NCI-H2196 (cell line): ENCODE data around the gene KCNQ1.

Source experiments
- DNase-seq: peaks from one replicate; lab custom pipeline; 2025; ENCODE audit not compliant: unreplicated experiment; lab: John Stamatoyannopoulos, UW

Gene KCNQ1

GRCh38 chr11:2410616-2411015, 34.2 kb upstream of the KCNQ1 start:
- DNase-seq: no peak

- DNase-seq: no peak
These were observed 33.1 kb upstream of the KCNQ1 start for GRCh38 chr11:2411446-2412305.

GRCh38 chr11:2412323-2412722, 32.5 kb upstream of the KCNQ1 start:
- DNase-seq: no peak

GRCh38 chr11:2413742-2414579, 30.8 kb upstream of the KCNQ1 start:
- DNase-seq: no peak

GRCh38 chr11:2414616-2415015, 30.2 kb upstream of the KCNQ1 start:
- DNase-seq: no peak

- DNase-seq: no peak
These were observed 29.6 kb upstream of the KCNQ1 start for GRCh38 chr11:2415171-2415570.

- no peak for DNase-seq
These were observed 29.0 kb upstream of the KCNQ1 start for GRCh38 chr11:2415601-2416380.

GRCh38 chr11:2416765-2417164, 28.0 kb upstream of the KCNQ1 start:
- no peak for DNase-seq

GRCh38 chr11:2417856-2418692, 26.7 kb upstream of the KCNQ1 start:
- no peak for DNase-seq

- no peak for DNase-seq
These were observed 26.0 kb upstream of the KCNQ1 start for GRCh38 chr11:2418693-2419360.

- peak; percentile 81 for DNase-seq
These were observed 24.9 kb upstream of the KCNQ1 start for GRCh38 chr11:2419638-2420501.

- peak; percentile 86 for DNase-seq
These were observed 24.1 kb upstream of the KCNQ1 start for GRCh38 chr11:2420502-2421225.

- DNase-seq: no peak
These were observed 23.4 kb upstream of the KCNQ1 start for GRCh38 chr11:2421226-2421994.

- no peak for DNase-seq
These were observed 22.8 kb upstream of the KCNQ1 start for GRCh38 chr11:2421996-2422395.

GRCh38 chr11:2422461-2423156, 22.2 kb upstream of the KCNQ1 start:
- no peak for DNase-seq

GRCh38 chr11:2423157-2424025, 21.4 kb upstream of the KCNQ1 start:
- DNase-seq: no peak
